DOHH2 (cell line): Measurements from ENCODE around the gene SNCAIP.

ENCODE experiments used
- CTCF ChIP-seq: fragments of 200-600 bp; sonication (generic); IDR thresholded peaks from one replicate; pipeline ENCODE4 v1.5.1; 2014; ENCODE audit warnings: antibody characterized with exemption, mild to moderate bottlenecking, low read depth, low read length; ENCODE audit not compliant: poor library complexity, severe bottlenecking
- EZH2phosphoT487 ChIP-seq: fragments of 200-600 bp; sonication (generic); IDR thresholded peaks from 2 replicates; pipeline ENCODE4 v1.6.1; 2017; ENCODE audit warnings: borderline replicate concordance, mild to moderate bottlenecking, antibody characterized with exemption, low read length, moderate library complexity, mixed read lengths

- TF ChIP-seq CTCF, result no peak
- TF ChIP-seq EZH2phosphoT487, result no peak
Measured at GRCh38 chr5:122352331-122352730, 40.3 kb downstream of the SNCAIP start.
